H1 (cell line): ENCODE data around the gene PDK1. TPM values are rescaled to one million over a fixed set of nuclear protein-coding genes. Genes with fewer than 3 reads are reported as not detected.

Source experiments
- CTCF ChIA-PET: fragments of 300-600 bp; sonication (Branson Sonifier 250); formaldehyde crosslinking; loops from one replicate; lab custom pipeline; 2021; ENCODE audit not compliant: partially characterized antibody; lab: Charles Lee
- POLR2A ChIA-PET: fragments of 300-600 bp; sonication (Branson Sonifier 250); formaldehyde crosslinking; loops from one replicate; lab custom pipeline; 2021; ENCODE audit warnings: inconsistent platforms; ENCODE audit not compliant: partially characterized antibody; lab: Charles Lee
- DNase-seq, 2 experiments: peaks; one replicate each; pipeline versions ENCODE4 v3.0.0 to v3.0.0-alpha.2; 2010 to 2022; ENCODE audit warnings: low spot score in 2 of 2, low read depth in 1 of 2, mixed read lengths in 1 of 2
- FAIRE-seq: peaks from 2 replicates; lab custom pipeline; 2011; peaks lifted over from hg19 to GRCh38; lab: Jason Lieb, UNC
- H2AFZ ChIP-seq: 2 replicates; pipeline ENCODE4 v1.8.1; 2012; ENCODE audit warnings: low read length, inconsistent platforms
- H2AK5ac ChIP-seq: 2 replicates; pipeline ENCODE4 v1.6.1; 2013; ENCODE audit warnings: low read depth, low read length
- H2BK120ac ChIP-seq: replicated peaks from 2 replicates; pipeline ENCODE3; 2013; ENCODE audit warnings: low read depth, low read length, inconsistent platforms
- H2BK12ac ChIP-seq: 2 replicates; pipeline ENCODE4 v1.6.1; 2013; ENCODE audit warnings: low read depth, low read length
- H2BK15ac ChIP-seq: 2 replicates; pipeline ENCODE4 v1.6.1; 2013; ENCODE audit warnings: low read length
- H2BK20ac ChIP-seq: 2 replicates; pipeline ENCODE4 v1.6.1; 2013; ENCODE audit warnings: low read length
- H2BK5ac ChIP-seq: 2 replicates; pipeline ENCODE4 v1.6.1; 2013; ENCODE audit warnings: low read depth, low read length
- H3K14ac ChIP-seq: 2 replicates; pipeline ENCODE4 v1.6.1; 2013; ENCODE audit warnings: inconsistent platforms; ENCODE audit not compliant: insufficient read length
- H3K18ac ChIP-seq: 2 replicates; pipeline ENCODE4 v1.6.1; 2013; ENCODE audit warnings: low read length; ENCODE audit errors: extremely low read depth
- H3K23ac ChIP-seq: 2 replicates; pipeline ENCODE4 v1.6.1; 2013; ENCODE audit warnings: inconsistent platforms; ENCODE audit not compliant: insufficient read length
- H3K23me2 ChIP-seq: 2 replicates; pipeline ENCODE4 v1.6.1; 2013; ENCODE audit warnings: low read depth, low read length
- H3K27ac ChIP-seq: 2 replicates; pipeline ENCODE4 v1.6.1; 2011; ENCODE audit warnings: low read depth, low read length, inconsistent platforms
- H3K27me3 ChIP-seq, 4 experiments: replicated peaks in 1 of 4; 1 replicate in 1 of 4; 2 replicates in 3 of 4; pipeline versions ENCODE4 v1.6.1 to v1.8.1; 2011 to 2013; ENCODE audit warnings: low read length in 3 of 4, mild to moderate bottlenecking in 3 of 4, inconsistent platforms in 2 of 4, mixed read lengths in 2 of 4, moderate library complexity in 1 of 4; ENCODE audit not compliant: control insufficient read depth in 3 of 4, insufficient read depth in 3 of 4; ENCODE audit errors: extremely low read depth in 1 of 4
- H3K36me3 ChIP-seq, 4 experiments: 2 replicates each; pipeline versions ENCODE4 v1.6.1 to v1.8.1; 2011 to 2013; ENCODE audit warnings: mild to moderate bottlenecking in 4 of 4, low read length in 3 of 4, moderate library complexity in 2 of 4, control low read depth in 1 of 4, inconsistent platforms in 1 of 4; ENCODE audit not compliant: insufficient read depth in 4 of 4, control insufficient read depth in 2 of 4
- H3K4ac ChIP-seq: replicated peaks from 2 replicates; pipeline ENCODE3; 2013; ENCODE audit warnings: low read length, low read depth, mixed read lengths, inconsistent platforms; ENCODE audit not compliant: insufficient read length
- H3K4me1 ChIP-seq, 4 experiments: replicated peaks in 1 of 4; 1 replicate in 1 of 4; 2 replicates in 3 of 4; pipeline versions ENCODE4 v1.6.1 to v1.8.1; 2011 to 2013; ENCODE audit warnings: low read length in 3 of 4, inconsistent platforms in 2 of 4, mixed read lengths in 1 of 4; ENCODE audit not compliant: insufficient read depth in 4 of 4, control insufficient read depth in 3 of 4
- H3K4me2 ChIP-seq, 2 experiments: 2 replicates each; pipeline versions ENCODE4 v1.6.1 to v1.8.1; 2011 to 2013; ENCODE audit warnings: low read depth in 2 of 2, low read length in 2 of 2, control low read depth in 1 of 2, inconsistent platforms in 1 of 2, mild to moderate bottlenecking in 1 of 2; ENCODE audit not compliant: insufficient read depth in 1 of 2
- H3K4me3 ChIP-seq, 4 experiments: fragments of 200-600, 300-600 bp in 1 of 4; sonication (generic), shearing (Covaris generic), sonication (Bioruptor Twin) in 1 of 4; 2 replicates each; pipeline versions ENCODE4 v1.5.1 to v1.8.1; 2011 to 2016; ENCODE audit warnings: low read length in 4 of 4, low read depth in 3 of 4, control low read depth in 2 of 4, inconsistent platforms in 2 of 4, mild to moderate bottlenecking in 2 of 4, mixed read lengths in 1 of 4, moderate library complexity in 1 of 4; ENCODE audit not compliant: insufficient read depth in 2 of 4; ENCODE audit errors: extremely low read depth in 1 of 4
- H3K56ac ChIP-seq: replicated peaks from 2 replicates; pipeline ENCODE3; 2013; ENCODE audit warnings: low read depth, mild to moderate bottlenecking, mixed read lengths, low read length, inconsistent platforms; ENCODE audit not compliant: insufficient read length
- H3K79me1 ChIP-seq: 2 replicates; pipeline ENCODE4 v1.6.1; 2013; ENCODE audit warnings: low read depth, low read length, control low read depth
- H3K79me2 ChIP-seq, 2 experiments: 2 replicates each; pipeline versions ENCODE4 v1.6.1 to v1.8.1; 2012 to 2013; ENCODE audit warnings: low read length in 2 of 2, mild to moderate bottlenecking in 2 of 2, inconsistent platforms in 1 of 2; ENCODE audit not compliant: insufficient read depth in 2 of 2, control insufficient read depth in 1 of 2
- H3K9ac ChIP-seq, 4 experiments: replicated peaks in 1 of 4; 1 replicate in 1 of 4; 2 replicates in 3 of 4; pipeline versions ENCODE4 v1.6.1 to v1.8.1; 2011 to 2013; ENCODE audit warnings: low read depth in 3 of 4, low read length in 3 of 4, control low read depth in 2 of 4, mild to moderate bottlenecking in 2 of 4, moderate library complexity in 2 of 4, inconsistent platforms in 1 of 4; ENCODE audit errors: extremely low read depth in 1 of 4
- H3K9me3 ChIP-seq, 2 experiments: 2 replicates each; pipeline versions ENCODE4 v1.6.1 to v1.8.1; 2012 to 2013; ENCODE audit warnings: mild to moderate bottlenecking in 2 of 2, moderate library complexity in 2 of 2, control low read depth in 1 of 2, inconsistent platforms in 1 of 2, low read depth in 1 of 2, low read length in 1 of 2, mixed read lengths in 1 of 2; ENCODE audit not compliant: insufficient read depth in 2 of 2
- H4K20me1 ChIP-seq, 2 experiments: replicated peaks in 1 of 2; 2 replicates each; pipeline versions ENCODE3 to v1.8.1; 2011 to 2013; ENCODE audit warnings: inconsistent platforms in 2 of 2, low read length in 2 of 2, mild to moderate bottlenecking in 1 of 2; ENCODE audit not compliant: insufficient read depth in 2 of 2, control insufficient read depth in 1 of 2
- H4K5ac ChIP-seq: 2 replicates; pipeline ENCODE4 v1.6.1; 2013; ENCODE audit warnings: low read length, low read depth, mixed read lengths, inconsistent platforms; ENCODE audit not compliant: insufficient read length
- H4K8ac ChIP-seq: 2 replicates; pipeline ENCODE4 v1.8.0; 2013; ENCODE audit warnings: mild to moderate bottlenecking, moderate library complexity, low read length, inconsistent platforms; ENCODE audit not compliant: insufficient read depth; ENCODE audit errors: extremely low read depth
- H4K91ac ChIP-seq: replicated peaks from 2 replicates; pipeline ENCODE3; 2013; ENCODE audit warnings: low read length, mixed read lengths, inconsistent platforms; ENCODE audit not compliant: insufficient read length
- CBX8 ChIP-seq: fragments of 300-800, 300-1000 bp; sonication (generic); IDR thresholded peaks from 2 replicates; pipeline ENCODE4 v1.7.1; 2016; ENCODE audit warnings: low read depth, low read length, borderline replicate concordance
- FOSL1 ChIP-seq: IDR thresholded peaks from 2 replicates; pipeline ENCODE4 v1.6.1; 2011; ENCODE audit warnings: mild to moderate bottlenecking, low read depth, low read length, moderate library complexity; ENCODE audit not compliant: insufficient read depth
- JUN ChIP-seq: IDR thresholded peaks from 2 replicates; pipeline ENCODE4 v1.6.1; 2011; ENCODE audit warnings: low read depth, mild to moderate bottlenecking, improper control_type of control experiment, low read length
- JUND ChIP-seq: IDR thresholded peaks from 2 replicates; pipeline ENCODE4 v1.6.1; 2011; ENCODE audit warnings: mild to moderate bottlenecking, improper control_type of control experiment, low read length
- NRF1 ChIP-seq: IDR thresholded peaks from 2 replicates; pipeline ENCODE4 v1.6.1; 2011; ENCODE audit warnings: mild to moderate bottlenecking, low read depth, low read length, improper control_type of control experiment
- POLR2A ChIP-seq, 2 experiments: IDR thresholded peaks; 1 replicate in 1 of 2; 2 replicates in 1 of 2; pipeline ENCODE4 v1.6.1; 2011; ENCODE audit warnings: low read depth in 2 of 2, low read length in 2 of 2, mild to moderate bottlenecking in 2 of 2; ENCODE audit errors: control extremely low read depth in 1 of 2
- RAD21 ChIP-seq, 2 experiments: IDR thresholded peaks in 1 of 2; conservative IDR thresholded peaks in 1 of 2; 2 replicates each; pipeline ENCODE4 v1.6.1; 2011; ENCODE audit warnings: low read depth in 2 of 2, low read length in 2 of 2, improper control_type of control experiment in 1 of 2, inconsistent platforms in 1 of 2, mild to moderate bottlenecking in 1 of 2, moderate library complexity in 1 of 2
- SRF ChIP-seq: IDR thresholded peaks from 2 replicates; pipeline ENCODE4 v1.6.1; 2011; ENCODE audit warnings: mild to moderate bottlenecking, low read depth, low read length, moderate library complexity
- WGBS, 2 experiments: shearing (Covaris generic) in 1 of 2; methylation state at CpG; one replicate each; pipeline versions ENCODE4 v1.1.6 to v1.1.7; 2013 to 2015; ENCODE audit warnings: low lambda C conversion rate in 2 of 2, mixed read lengths in 2 of 2, inconsistent platforms in 1 of 2, low coverage in 1 of 2, missing lambda C conversion rate in 1 of 2; ENCODE audit not compliant: insufficient replicate concordance in 2 of 2, insufficient coverage in 1 of 2, insufficient read length in 1 of 2; ENCODE audit errors: extremely low coverage in 1 of 2, missing lambda C conversion rate in 1 of 2; 5-methylcytosine and 5-hydroxymethylcytosine counted together
- polyA plus RNA-seq, 7 experiments: library from polyadenylated mRNA; depleted of rRNA in 3 of 7; stranded (reverse) in 5 of 7; unstranded in 2 of 7; fragments of >200 nt in 5 of 7; fragments of 200-250 nt in 2 of 7; gene quantifications; 1 replicate in 5 of 7; 2 replicates in 1 of 7; 4 replicates in 1 of 7; pipeline versions ENCODE4 v1.2.1 to v1.2.3, GENCODE V29; 2011 to 2013; ENCODE audit warnings: missing spikeins in 2 of 7, mixed read lengths in 2 of 7
- total RNA-seq: library from RNA; stranded (reverse); fragmentation: NEBNext Ultra II Directional; extraction: Animal tissue kit (Norgen Biotek cat#: 25700); gene quantifications from 2 replicates; pipeline ENCODE4 v1.2.1, GENCODE V29; 2021

Gene PDK1
- total and polyA plus RNA-seq, 2 of the 8 experiments (the other 6 are each of a cell fraction or from before 2014, with no cell fraction given), result 18.2 to 21.9 TPM

- H3K18ac ChIP-seq, result no peak overlapping the region
- CTCF ChIA-PET, result interaction anchor here (1.0 kb wide), 1 partner anchor 159 kb away, joined by 3 read pairs; no protein-coding TSS in a partner anchor
- WGBS, 2 experiments, result 88% methylated on average over 1 of the region's 1 CpG; no CpG with 5 or more reads in 1 of the 2 experiments
- no peak for TF ChIP-seq RAD21 (IDR thresholded peaks at IDR 0.05 in 1 of 2, conservative IDR thresholded peaks at IDR 0.05 in 1 of 2; ENCODE audit: low read depth in 2 of 2, low read length in 2 of 2)
- TF ChIP-seq NRF1, result no peak
- TF ChIP-seq POLR2A (IDR thresholded peaks at IDR 0.05; ENCODE audit: control extremely low read depth in 1 of 2, low read depth in 2 of 2, low read length in 2 of 2), result no peak
- TF ChIP-seq JUND, result no peak
- TF ChIP-seq CBX8, result no peak
- TF ChIP-seq FOSL1, result no peak
- no peak for TF ChIP-seq JUN
- no peak for TF ChIP-seq SRF
Measured at GRCh38 chr2:172516299-172516698, 39.6 kb upstream of the PDK1 start.

More at GRCh38 chr2:172516299-172516698, 39.6 kb upstream of the PDK1 start:
- Histone ChIP-seq H3K4ac (no peak overlapping the region), H3K27ac (no peak overlapping the region), H2BK120ac (no peak overlapping the region), H2BK15ac (no peak overlapping the region), H3K14ac (no peak overlapping the region), H3K56ac (no peak overlapping the region), H2BK20ac (no peak overlapping the region), H3K23me2 (no peaks in the 10 kb centered on the region), H3K4me1 (no peaks in the 10 kb centered on the region), H3K9me3 (peaks cover 51 to 62% of the 10 kb centered on the region in 2 experiments), H4K91ac (no peak overlapping the region), H3K36me3 (peaks cover 0 to 24% (median 4%) of the 10 kb centered on the region in 4 experiments; a peak in 3 of 8 replicates), H2BK12ac (no peak overlapping the region), H2AFZ (no peak overlapping the region), H3K4me3 (no peak overlapping the region), H3K9ac (no peak overlapping the region), H3K79me2 (no peaks in the 10 kb centered on the region), H4K20me1 (no peaks in the 10 kb centered on the region), H4K8ac (no peak overlapping the region), H2AK5ac (no peak overlapping the region), H3K4me2 (no peak overlapping the region), H4K5ac (no peak overlapping the region), H3K23ac (no peak overlapping the region), H2BK5ac (no peak overlapping the region), H3K79me1 (no peaks in the 10 kb centered on the region), H3K27me3 (no peaks in the 10 kb centered on the region)
- FAIRE-seq (no peak), DNase-seq (no peak)
- POLR2A ChIA-PET, result interaction anchor here (0.7 kb wide), 1 partner anchor 18 kb away, joined by 3 read pairs; no protein-coding TSS in a partner anchor
